Esophagus muscularis mucosa (tissue), 3 donors: ENCODE results near the gene DBH.

Source experiments
- CTCF ChIP-seq, 3 experiments: fragments of 200-600 bp in 2 of 3; fragments of 450-650 bp in 1 of 3; sonication (generic) in 2 of 3; IDR thresholded peaks; one replicate each; pipeline ENCODE4 v1.5.1; 2017 to 2019; ENCODE audit warnings: antibody characterized with exemption in 3 of 3, mild to moderate bottlenecking in 2 of 3, moderate library complexity in 1 of 3
- POLR2AphosphoS5 ChIP-seq, 2 donors: sonication (generic); formaldehyde crosslinking; IDR thresholded peaks; one replicate each; pipeline ENCODE4 v1.6.1; 2017; ENCODE audit warnings: antibody characterized with exemption in 2 of 2

GRCh38 chr9:133656211-133657119 lies 20.3 kb downstream of the DBH start:
- TF ChIP-seq CTCF (IDR thresholded peaks at IDR 0.05) (no peak), POLR2AphosphoS5 (IDR thresholded peaks at IDR 0.05) (no peak)
